ENCODE data around the gene FMO2.

The FMO2 gene, protein sequence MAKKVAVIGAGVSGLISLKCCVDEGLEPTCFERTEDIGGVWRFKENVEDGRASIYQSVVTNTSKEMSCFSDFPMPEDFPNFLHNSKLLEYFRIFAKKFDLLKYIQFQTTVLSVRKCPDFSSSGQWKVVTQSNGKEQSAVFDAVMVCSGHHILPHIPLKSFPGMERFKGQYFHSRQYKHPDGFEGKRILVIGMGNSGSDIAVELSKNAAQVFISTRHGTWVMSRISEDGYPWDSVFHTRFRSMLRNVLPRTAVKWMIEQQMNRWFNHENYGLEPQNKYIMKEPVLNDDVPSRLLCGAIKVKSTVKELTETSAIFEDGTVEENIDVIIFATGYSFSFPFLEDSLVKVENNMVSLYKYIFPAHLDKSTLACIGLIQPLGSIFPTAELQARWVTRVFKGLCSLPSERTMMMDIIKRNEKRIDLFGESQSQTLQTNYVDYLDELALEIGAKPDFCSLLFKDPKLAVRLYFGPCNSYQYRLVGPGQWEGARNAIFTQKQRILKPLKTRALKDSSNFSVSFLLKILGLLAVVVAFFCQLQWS

GRCh38 chr1:171185091-171185490 is at the start of gene FMO2:
Gene FMO2, plus strand, starts transcription at chr1:171185300. Its CDS starts 414 bp downstream, at chr1:171185714.
- in situ Hi-C loops (cut with MboI; ENCODE audit: low sequenced_read_pairs) = no loop called here

- in situ Hi-C loops (cut with MboI; ENCODE audit: low sequenced_read_pairs) = no loop called here
These were observed 47.5 kb upstream of the FMO2 start for GRCh38 chr1:171137580-171137979.

GRCh38 chr1:171138980-171139379 is 46.1 kb upstream of the FMO2 start:
- in situ Hi-C loops (cut with MboI; ENCODE audit: low sequenced_read_pairs) = no loop called here

DNA sequence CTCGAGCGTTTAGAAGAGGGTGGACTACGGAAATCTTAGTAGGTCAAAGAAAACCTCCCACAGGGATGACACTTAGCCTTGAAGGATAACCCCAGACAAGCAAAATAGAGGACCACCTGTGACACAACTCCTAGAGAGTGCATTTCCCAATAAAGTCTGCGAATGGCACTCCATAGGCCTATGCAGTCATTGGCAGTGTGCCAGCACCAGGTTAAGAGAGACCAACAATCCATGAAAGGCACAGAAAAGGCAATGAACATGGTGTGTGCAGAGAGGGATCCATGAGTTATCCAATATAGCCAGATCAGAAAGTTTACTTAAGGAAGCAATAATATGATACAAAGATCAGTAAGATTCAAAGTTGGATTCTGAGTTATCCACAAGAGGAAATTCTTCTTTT is 45.2 kb upstream of the FMO2 start:
- in situ Hi-C loops (cut with MboI; ENCODE audit: low sequenced_read_pairs) = no loop called here

DNA sequence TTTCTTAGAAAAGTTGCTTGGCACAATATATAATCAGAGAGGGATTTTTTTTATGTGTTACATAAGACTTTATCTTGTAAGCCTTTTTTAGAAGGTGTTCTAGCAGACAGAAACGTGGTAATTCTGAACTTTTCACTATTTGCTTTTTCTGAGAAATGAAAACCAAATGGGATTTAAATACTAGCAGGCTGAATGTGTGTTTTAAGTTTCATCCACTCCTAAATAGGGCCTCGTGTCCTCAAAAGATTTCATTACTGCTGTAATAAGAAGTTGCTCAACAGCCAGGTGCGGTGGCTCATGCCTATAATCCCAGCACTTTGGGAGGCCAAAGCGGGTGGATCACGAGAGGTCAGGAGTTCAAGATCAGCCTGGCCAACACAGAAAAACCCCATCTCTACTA is 44.7 kb upstream of the FMO2 start:
- in situ Hi-C loops (cut with MboI; ENCODE audit: low sequenced_read_pairs) = no loop called here

GRCh38 chr1:171140956-171141687 is 44.0 kb upstream of the FMO2 start:
- in situ Hi-C loops (cut with MboI; ENCODE audit: low sequenced_read_pairs) = no loop called here

GRCh38 chr1:171141688-171142415 is 43.2 kb upstream of the FMO2 start:
- in situ Hi-C loops (cut with MboI; ENCODE audit: low sequenced_read_pairs) = no loop called here

DNA sequence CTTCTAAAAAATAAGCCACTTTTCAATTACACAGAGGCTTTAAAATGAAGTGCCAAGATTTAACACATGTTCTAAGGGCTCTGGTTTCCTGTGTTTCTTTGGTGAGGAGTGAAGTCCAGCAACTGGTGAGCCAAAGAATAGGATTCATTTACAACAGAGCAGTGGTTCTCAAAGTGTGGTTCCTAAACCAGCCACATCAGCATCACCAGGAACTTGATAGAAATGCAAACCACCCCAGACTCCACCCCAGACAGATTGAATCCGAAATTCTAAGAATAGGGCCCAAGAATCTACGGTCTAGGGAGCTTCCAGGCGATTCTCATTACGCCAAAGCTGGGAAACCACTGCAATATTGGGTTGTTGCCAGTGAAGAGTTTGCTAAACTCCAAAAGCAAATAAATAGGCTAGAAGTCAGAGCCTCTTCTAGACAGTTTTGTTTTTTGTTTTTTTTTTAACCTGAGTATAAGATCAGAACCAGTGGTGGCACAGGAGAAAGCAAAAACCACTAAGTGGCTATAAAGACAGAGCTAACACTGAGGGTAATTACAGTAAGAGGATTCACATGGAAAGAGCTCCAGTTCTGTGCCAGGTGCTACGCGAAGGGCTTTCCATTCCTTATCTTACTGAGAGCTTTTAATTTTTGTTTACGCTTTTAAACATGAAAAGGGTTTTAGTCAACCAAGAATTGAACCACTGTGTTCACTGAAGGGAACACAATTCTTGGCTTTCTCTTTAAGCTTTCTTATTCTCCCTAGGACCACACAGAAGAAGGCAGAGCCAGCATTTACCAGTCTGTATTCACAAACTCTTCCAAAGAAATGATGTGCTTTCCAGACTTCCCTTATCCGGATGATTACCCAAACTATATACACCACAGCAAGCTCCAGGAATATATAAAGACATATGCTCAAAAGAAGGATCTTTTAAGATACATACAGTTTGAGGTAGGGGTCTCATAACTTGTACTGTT is 42.4 kb upstream of the FMO2 start:
- in situ Hi-C loops (cut with MboI; ENCODE audit: low sequenced_read_pairs) = no loop called here

DNA sequence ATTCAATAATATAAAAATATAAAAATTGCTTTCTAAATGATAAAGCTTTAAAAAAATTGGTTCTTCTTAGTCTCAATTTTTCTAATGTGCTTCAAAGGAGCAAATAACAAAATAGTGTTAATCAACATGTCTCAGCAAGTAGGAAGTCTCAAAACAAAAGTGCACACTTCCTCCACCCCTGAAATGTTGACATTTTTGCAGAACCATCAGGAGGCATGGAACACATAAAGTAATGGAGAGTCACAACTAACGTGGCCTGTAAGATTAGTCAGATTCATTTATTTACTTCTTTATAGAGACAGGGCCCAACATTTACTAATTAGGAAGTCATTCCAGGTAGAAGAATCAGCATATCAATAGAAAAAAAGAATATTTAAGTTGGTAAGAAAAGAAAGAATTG is 34.9 kb upstream of the FMO2 start:
- in situ Hi-C loops (cut with MboI; ENCODE audit: low sequenced_read_pairs) = no loop called here

DNA sequence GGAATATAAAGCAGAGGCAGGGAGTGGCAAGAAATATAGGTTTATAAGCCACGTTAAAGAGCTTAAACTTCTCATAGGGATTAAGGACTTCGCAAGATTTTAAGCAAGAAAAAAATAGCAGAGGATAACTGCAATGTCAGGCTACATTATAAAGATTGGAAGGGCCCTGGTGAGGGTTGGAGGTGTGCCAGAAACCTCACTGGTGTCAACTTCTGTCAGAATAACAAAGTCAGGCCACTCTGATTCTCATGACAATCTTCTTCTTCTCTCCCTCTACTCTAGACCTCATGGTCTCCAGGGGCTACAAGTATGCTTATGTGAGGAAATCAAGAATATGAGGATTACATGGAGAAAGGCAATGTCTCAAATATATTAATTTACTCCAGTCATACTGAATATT is 32.6 kb upstream of the FMO2 start:
- in situ Hi-C loops (cut with MboI; ENCODE audit: low sequenced_read_pairs) = no loop called here

DNA sequence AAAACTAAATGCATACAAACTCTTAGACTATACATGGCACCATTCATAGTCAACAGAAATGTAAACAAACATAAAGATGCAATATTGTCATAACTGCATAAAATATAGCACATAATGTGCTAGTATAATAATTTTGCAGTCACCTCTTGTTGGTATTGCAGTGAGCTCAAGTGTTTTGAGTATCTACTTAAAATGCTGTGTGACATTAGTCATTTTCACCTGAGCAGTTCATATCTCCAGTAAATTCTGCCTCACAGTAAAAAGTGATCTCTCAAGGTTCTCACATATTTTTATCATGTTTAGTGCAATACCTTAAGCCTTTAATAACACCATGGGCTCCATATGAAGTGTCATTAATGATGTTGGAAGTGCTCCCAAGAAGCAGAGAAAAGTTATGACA is 29.6 kb upstream of the FMO2 start:
- in situ Hi-C loops (cut with MboI; ENCODE audit: low sequenced_read_pairs) = no loop called here

DNA sequence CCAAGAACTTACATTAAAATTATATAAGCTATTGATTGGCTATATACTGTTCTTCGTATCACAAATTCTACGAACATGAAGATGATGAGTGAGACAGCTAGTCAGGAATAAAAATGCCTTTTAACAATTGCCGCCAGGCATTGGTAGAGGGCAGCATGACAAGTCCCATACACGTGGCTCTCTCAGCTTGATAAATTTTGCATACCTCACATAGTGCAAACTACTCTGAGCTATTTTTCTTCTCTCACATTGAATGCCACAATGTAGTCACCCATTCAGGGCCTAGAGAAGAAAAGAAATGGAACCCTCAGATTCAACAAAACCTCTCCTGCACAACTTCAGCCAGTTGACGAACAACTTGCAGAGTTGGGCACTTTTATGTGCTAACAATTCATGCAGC is 27.0 kb upstream of the FMO2 start:
- in situ Hi-C loops (cut with MboI; ENCODE audit: low sequenced_read_pairs) = no loop called here

- in situ Hi-C loops (cut with MboI; ENCODE audit: low sequenced_read_pairs) = no loop called here
These were observed 26.5 kb upstream of the FMO2 start for GRCh38 chr1:171158551-171158950.

DNA sequence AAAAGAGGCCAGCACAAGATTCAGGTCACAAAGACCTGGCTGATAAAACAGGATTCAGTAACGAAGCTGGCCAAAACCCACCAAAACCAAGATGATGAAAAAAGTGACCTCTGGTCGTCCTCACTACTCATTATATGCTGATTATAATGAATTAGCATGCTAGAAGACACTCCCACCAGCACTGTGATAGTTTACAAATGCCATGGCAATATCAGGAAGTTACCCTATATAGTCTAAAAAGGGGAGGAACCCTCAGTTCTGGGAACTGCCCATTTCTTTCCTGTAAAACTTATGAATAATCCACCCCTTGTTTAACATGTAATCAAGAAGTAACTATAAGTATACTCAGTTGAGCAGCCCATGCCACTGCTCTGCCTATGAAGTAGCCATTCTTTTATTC is 26.0 kb upstream of the FMO2 start:
- in situ Hi-C loops (cut with MboI; ENCODE audit: low sequenced_read_pairs) = no loop called here

- in situ Hi-C loops (cut with MboI; ENCODE audit: low sequenced_read_pairs) = no loop called here
These were observed 24.9 kb upstream of the FMO2 start for GRCh38 chr1:171160211-171160610.

DNA sequence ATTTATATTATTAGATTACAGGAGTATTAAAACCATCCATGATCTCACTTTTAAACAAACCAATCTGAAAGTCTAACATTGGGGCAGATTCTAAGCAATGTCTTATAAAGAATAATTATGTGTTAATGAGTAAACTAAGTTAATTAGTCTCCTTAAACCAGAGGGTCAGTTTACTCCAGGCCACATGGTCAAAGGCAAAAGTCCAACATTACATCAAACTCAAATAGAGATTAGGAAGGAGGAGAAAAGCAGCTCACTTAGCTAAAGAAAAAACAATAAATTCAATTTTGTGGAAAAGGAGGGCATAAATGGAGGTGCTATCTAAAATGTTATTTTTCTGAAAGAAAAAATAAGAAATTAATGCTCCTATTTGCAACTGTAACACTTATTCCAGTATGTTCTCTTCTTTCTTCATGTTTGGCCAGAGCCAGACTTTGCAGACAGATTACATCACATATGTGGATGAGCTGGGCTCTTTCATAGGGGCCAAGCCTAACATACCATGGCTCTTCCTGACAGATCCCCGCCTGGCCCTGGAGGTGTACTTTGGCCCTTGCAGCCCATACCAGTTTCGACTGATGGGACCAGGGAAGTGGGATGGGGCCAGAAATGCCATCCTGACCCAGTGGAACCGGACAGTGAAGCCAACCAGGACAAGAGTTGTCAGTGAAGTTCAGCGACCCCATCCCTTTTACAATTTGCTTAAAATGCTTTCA is 24.3 kb upstream of the FMO2 start:
- in situ Hi-C loops (cut with MboI; ENCODE audit: low sequenced_read_pairs) = no loop called here

GRCh38 chr1:171161431-171161830 is 23.7 kb upstream of the FMO2 start:
- in situ Hi-C loops (cut with MboI; ENCODE audit: low sequenced_read_pairs) = no loop called here

DNA sequence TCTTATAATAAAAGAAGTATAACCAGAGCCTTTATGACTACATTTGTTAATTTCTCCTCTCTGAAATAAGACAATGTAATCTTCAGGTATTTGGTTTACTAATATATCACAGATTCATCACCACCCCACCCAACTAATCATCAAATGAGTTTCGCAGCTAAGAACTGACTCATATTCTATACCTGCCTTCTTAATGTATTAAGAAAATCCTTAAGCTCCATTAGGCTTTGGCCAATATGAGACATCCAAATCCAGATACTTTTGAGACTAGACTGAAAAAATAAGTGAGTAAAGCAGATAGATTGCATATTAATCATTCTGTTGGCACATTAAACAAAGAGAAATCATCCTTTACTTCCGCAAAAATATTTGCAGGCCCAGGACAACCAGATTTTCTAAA is 18.7 kb upstream of the FMO2 start:
- in situ Hi-C loops (cut with MboI; ENCODE audit: low sequenced_read_pairs) = no loop called here

DNA sequence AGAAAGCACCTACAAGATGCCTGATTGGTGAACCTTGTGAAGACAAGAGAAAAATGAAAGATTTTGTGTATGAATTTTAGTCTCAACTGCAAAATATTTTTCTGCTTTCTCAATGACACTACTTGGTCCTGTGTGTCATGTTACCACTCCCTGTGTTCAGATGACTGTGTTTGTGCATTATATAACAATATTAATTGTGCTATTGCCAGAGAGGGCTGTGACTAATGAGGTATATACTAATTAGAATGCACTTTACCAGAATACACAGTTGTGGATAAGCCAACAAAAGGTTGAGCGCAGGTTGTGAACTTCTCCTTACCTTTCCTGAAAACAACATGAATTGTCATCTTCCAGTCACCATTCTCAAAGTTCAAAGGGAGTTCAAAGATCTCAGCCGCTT is 17.3 kb upstream of the FMO2 start:
- in situ Hi-C loops (cut with MboI; ENCODE audit: low sequenced_read_pairs) = no loop called here

DNA sequence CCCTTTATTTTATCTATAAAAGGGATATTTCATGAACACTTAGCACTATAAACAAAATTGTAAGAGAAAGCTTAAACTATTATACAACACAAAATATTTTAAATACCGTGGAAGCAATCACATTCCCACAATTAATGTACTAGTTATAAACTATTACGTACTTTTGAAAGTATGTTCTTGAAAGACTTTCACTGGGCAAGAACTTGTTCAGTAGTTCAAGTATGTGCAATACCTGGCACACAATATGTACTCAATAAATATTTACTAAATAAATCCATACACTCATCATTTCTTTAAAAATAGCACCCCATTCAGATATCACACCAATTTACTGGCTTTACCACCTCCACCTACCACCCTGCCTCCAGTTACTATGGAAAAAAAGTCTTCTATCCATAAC is 12.6 kb upstream of the FMO2 start:
- in situ Hi-C loops (cut with MboI; ENCODE audit: low sequenced_read_pairs) = no loop called here

All from HL-60/S4 (cell line).